GM23338 (cell line): ENCODE measurements around the gene ANXA6. TPM values are rescaled to one million over a fixed set of nuclear protein-coding genes. Genes with fewer than 3 reads are reported as not detected.

Source experiments
- ATAC-seq: fragments of 200-7000 bp; cut with Tn5 transposase; 3 replicates; pipeline ENCODE4 v1.9.1; 2020
- DNase-seq: peaks from one replicate; pipeline ENCODE4 v3.0.0-alpha.2; 2015; ENCODE audit warnings: low spot score
- H2AFZ ChIP-seq: fragments of 200-600 bp; sonication (generic); 2 replicates; pipeline ENCODE4 v1.8.0; 2016; ENCODE audit warnings: antibody characterized with exemption, mild to moderate bottlenecking, moderate library complexity
- H3F3A ChIP-seq: fragments of 200-600 bp; sonication (generic); replicated peaks from 2 replicates; pipeline ENCODE4 v1.8.0; 2017; ENCODE audit warnings: antibody characterized with exemption, mixed run types, low read depth
- H3K27ac ChIP-seq: fragments of 200-600 bp; sonication (generic); 2 replicates; pipeline ENCODE4 v1.6.1; 2016; ENCODE audit warnings: low read depth
- H3K27me3 ChIP-seq: fragments of 200-600 bp; sonication (generic); 2 replicates; pipeline ENCODE4 v1.8.0; 2016; ENCODE audit warnings: mild to moderate bottlenecking, mixed run types, moderate library complexity; ENCODE audit not compliant: insufficient read depth
- H3K36me3 ChIP-seq: fragments of 200-600 bp; sonication (generic); 2 replicates; pipeline ENCODE4 v1.8.0; 2016; ENCODE audit warnings: mild to moderate bottlenecking; ENCODE audit not compliant: insufficient read depth
- H3K4me1 ChIP-seq: fragments of 200-600 bp; sonication (generic); 2 replicates; pipeline ENCODE4 v1.8.0; 2016; ENCODE audit warnings: mild to moderate bottlenecking, moderate library complexity; ENCODE audit not compliant: insufficient read depth
- H3K4me2 ChIP-seq: fragments of 200-600 bp; sonication (generic); 2 replicates; pipeline ENCODE4 v1.7.1; 2017; ENCODE audit warnings: mixed run types
- H3K4me3 ChIP-seq: fragments of 200-600 bp; sonication (generic); 2 replicates; pipeline ENCODE4 v1.6.1; 2016; ENCODE audit warnings: mixed run types
- H3K79me2 ChIP-seq: fragments of 200-600 bp; sonication (generic); replicated peaks from 2 replicates; pipeline ENCODE4 v1.8.0; 2017; ENCODE audit warnings: mild to moderate bottlenecking; ENCODE audit not compliant: insufficient read depth
- H3K9me2 ChIP-seq: fragments of 200-600 bp; sonication (generic); 2 replicates; pipeline ENCODE4 v1.8.0; 2017; ENCODE audit not compliant: insufficient read depth
- H4K20me1 ChIP-seq: fragments of 200-600 bp; sonication (generic); replicated peaks from 2 replicates; pipeline ENCODE4 v1.8.0; 2017; ENCODE audit warnings: mild to moderate bottlenecking; ENCODE audit not compliant: insufficient read depth
- H3K27ac Mint-ChIP-seq: 2 replicates; pipeline ENCODE4 v1.8.0; 2020; ENCODE audit warnings: inconsistent platforms, mild to moderate bottlenecking, moderate library complexity, mixed read lengths
- H3K27me3 Mint-ChIP-seq: 3 replicates; pipeline ENCODE4 v1.8.0; 2022; ENCODE audit warnings: low read depth, mild to moderate bottlenecking, moderate library complexity, mixed read lengths, inconsistent platforms; ENCODE audit not compliant: insufficient read depth, poor library complexity
- H3K36me3 Mint-ChIP-seq: 3 replicates; pipeline ENCODE4 v1.8.0; 2021; ENCODE audit warnings: low read depth, mild to moderate bottlenecking, inconsistent platforms, moderate library complexity, mixed read lengths
- H3K4me1 Mint-ChIP-seq: 3 replicates; pipeline ENCODE4 v1.8.0; 2020; ENCODE audit warnings: mild to moderate bottlenecking, inconsistent platforms, mixed read lengths
- H3K4me3 Mint-ChIP-seq: 3 replicates; pipeline ENCODE4 v1.8.0; 2021; ENCODE audit warnings: moderate library complexity, mild to moderate bottlenecking, inconsistent platforms, mixed read lengths
- H3K9me3 Mint-ChIP-seq: 3 replicates; pipeline ENCODE4 v1.8.0; 2020; ENCODE audit warnings: moderate library complexity, mild to moderate bottlenecking, inconsistent platforms, mixed read lengths
- CREB1 ChIP-seq: fragments of 250-450 bp; sonication (Bioruptor Pico); IDR thresholded peaks from 2 replicates; pipeline ENCODE4 v1.5.0; 2020; ENCODE audit warnings: low read depth, mild to moderate bottlenecking, moderate library complexity
- ETS1 ChIP-seq: IDR thresholded peaks from 2 replicates; pipeline ENCODE4 v1.6.1; 2016; ENCODE audit warnings: antibody characterized with exemption
- EZH2 ChIP-seq: fragments of 200-600 bp; sonication (generic); IDR thresholded peaks from one replicate; pipeline ENCODE4 v1.8.0; 2017; ENCODE audit warnings: antibody characterized with exemption, mild to moderate bottlenecking, low read depth; ENCODE audit not compliant: unreplicated experiment
- EZH2phosphoT487 ChIP-seq: fragments of 200-600 bp; sonication (generic); IDR thresholded peaks from one replicate; pipeline ENCODE4 v1.8.1; 2018; ENCODE audit warnings: antibody characterized with exemption; ENCODE audit not compliant: unreplicated experiment
- REST ChIP-seq: IDR thresholded peaks from one replicate; pipeline ENCODE4 v1.6.1; 2018; ENCODE audit warnings: antibody characterized with exemption; ENCODE audit not compliant: unreplicated experiment
- STAT1 ChIP-seq: IDR thresholded peaks from one replicate; pipeline ENCODE4 v1.6.1; 2016; ENCODE audit warnings: antibody characterized with exemption; ENCODE audit not compliant: unreplicated experiment
- ZNF331 ChIP-seq: fragments of 250-450 bp; sonication (Bioruptor Pico); IDR thresholded peaks from 2 replicates; pipeline ENCODE4 v1.5.0; 2020; ENCODE audit warnings: low read depth, mild to moderate bottlenecking, moderate library complexity
- ZNF462 ChIP-seq: fragments of 250-450 bp; sonication (Bioruptor Pico); IDR thresholded peaks from 2 replicates; pipeline ENCODE4 v1.5.0; 2020; ENCODE audit warnings: mild to moderate bottlenecking, moderate library complexity
- polyA plus RNA-seq: library from polyadenylated mRNA; unstranded; fragments of >200 nt; fragmentation: Nextera tagmentation; extraction: Ambion mirVana; gene quantifications from 2 replicates; pipeline ENCODE4 v1.2.1, GENCODE V29; 2016
- total RNA-seq: library from RNA; depleted of rRNA; stranded (reverse); fragments of >200 nt; shearing (Covaris generic); gene quantifications from 2 replicates; pipeline ENCODE4 v1.2.3, GENCODE V29; 2014
- TF ChIP-seq, protein P1 (sequence below), 2 experiments: fragments of 200-600 bp in 1 of 2; sonication (generic) in 1 of 2; conservative IDR thresholded peaks; 2 replicates each; pipeline versions ENCODE4 v1.5.1 to v1.6.1; 2016 to 2017; ENCODE audit warnings: antibody characterized with exemption in 2 of 2, low read depth in 2 of 2, mild to moderate bottlenecking in 2 of 2, moderate library complexity in 1 of 2

The ANXA6 gene
- total and polyA plus RNA-seq, 2 experiments from 2014 or later: 26.5 to 110 TPM

DNA sequence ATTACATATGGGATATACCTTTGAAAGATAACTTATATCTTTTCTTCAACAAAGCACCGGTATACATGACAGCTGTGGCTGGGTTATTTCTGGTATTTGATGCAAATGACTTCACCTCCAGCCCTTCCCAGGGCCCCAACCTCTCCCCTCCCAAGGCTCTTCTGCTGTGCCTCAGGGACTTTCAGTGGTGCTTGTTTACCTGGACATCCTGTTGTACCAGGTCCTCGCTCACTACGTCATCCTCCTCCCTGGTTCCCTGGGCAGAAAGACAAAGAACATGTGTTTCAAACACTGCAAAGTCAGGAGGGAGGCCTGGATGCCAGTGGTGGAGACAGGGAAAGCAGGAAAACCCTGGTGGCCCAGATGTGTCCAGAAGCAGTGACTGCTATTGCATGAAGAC lies 23.4 kb downstream of the ANXA6 start:
- H3K27ac Mint-ChIP-seq: no peak overlapping the region
- Histone ChIP-seq H3K4me3 (no peak overlapping the region), H3K36me3 (peaks cover 20% of the 10 kb centered on the region), H3K27ac (no peak overlapping the region), H3K79me2 (no peaks in the 10 kb centered on the region), H3K9me2 (no peaks in the 10 kb centered on the region), H3K4me1 (no peaks in the 10 kb centered on the region), H3K27me3 (no peaks in the 10 kb centered on the region), H3K4me2 (no peak overlapping the region), H2AFZ (no peak overlapping the region), H3F3A (no peaks in the 10 kb centered on the region), H4K20me1 (peaks cover 6% of the 10 kb centered on the region; the same call in 1 of the 2 replicates)
- H3K9me3 Mint-ChIP-seq: no peaks in the 10 kb centered on the region
- TF ChIP-seq ETS1 (no peak), ZNF462 (CRISPR knock-in tag) (no peak), EZH2 (no peak), STAT1 (no peak), REST (no peak), CREB1 (no peak), EZH2phosphoT487 (no peak), ZNF331 (CRISPR knock-in tag) (no peak)
- TF ChIP-seq, protein P1, sequence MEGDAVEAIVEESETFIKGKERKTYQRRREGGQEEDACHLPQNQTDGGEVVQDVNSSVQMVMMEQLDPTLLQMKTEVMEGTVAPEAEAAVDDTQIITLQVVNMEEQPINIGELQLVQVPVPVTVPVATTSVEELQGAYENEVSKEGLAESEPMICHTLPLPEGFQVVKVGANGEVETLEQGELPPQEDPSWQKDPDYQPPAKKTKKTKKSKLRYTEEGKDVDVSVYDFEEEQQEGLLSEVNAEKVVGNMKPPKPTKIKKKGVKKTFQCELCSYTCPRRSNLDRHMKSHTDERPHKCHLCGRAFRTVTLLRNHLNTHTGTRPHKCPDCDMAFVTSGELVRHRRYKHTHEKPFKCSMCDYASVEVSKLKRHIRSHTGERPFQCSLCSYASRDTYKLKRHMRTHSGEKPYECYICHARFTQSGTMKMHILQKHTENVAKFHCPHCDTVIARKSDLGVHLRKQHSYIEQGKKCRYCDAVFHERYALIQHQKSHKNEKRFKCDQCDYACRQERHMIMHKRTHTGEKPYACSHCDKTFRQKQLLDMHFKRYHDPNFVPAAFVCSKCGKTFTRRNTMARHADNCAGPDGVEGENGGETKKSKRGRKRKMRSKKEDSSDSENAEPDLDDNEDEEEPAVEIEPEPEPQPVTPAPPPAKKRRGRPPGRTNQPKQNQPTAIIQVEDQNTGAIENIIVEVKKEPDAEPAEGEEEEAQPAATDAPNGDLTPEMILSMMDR (conservative IDR thresholded peaks at IDR 0.05; ENCODE audit: low read depth in 2 of 2): no peak
- peaks cover 7% of the 10 kb centered on the region; the same call in 2 of the 3 replicates for H3K4me1 Mint-ChIP-seq
- no peak for ATAC-seq
- H3K4me3 Mint-ChIP-seq: no peak overlapping the region
- H3K36me3 Mint-ChIP-seq: peaks cover 33% of the 10 kb centered on the region
- H3K27me3 Mint-ChIP-seq: peaks cover 4% of the 10 kb centered on the region
- no peak for DNase-seq
